Osteoblast (primary cell): Measurements from ENCODE around the gene ETS2. TPM values are rescaled to one million over a fixed set of nuclear protein-coding genes. Genes with fewer than 3 reads are reported as not detected.

Source experiments
- DNase-seq: peaks from one replicate; pipeline ENCODE4 v3.0.0; 2011; ENCODE audit warnings: low spot score, mixed read lengths; ENCODE audit not compliant: insufficient read length; ENCODE audit errors: missing footprints
- H2AFZ ChIP-seq: 2 replicates; pipeline ENCODE4 v1.6.0; 2011; ENCODE audit warnings: mild to moderate bottlenecking, low read length
- H3K27ac ChIP-seq: 2 replicates; pipeline ENCODE4 v1.5.1; 2011; ENCODE audit warnings: mild to moderate bottlenecking, low read depth, low read length, moderate library complexity
- H3K27me3 ChIP-seq: 2 replicates; pipeline ENCODE4 v1.6.0; 2012; ENCODE audit warnings: mild to moderate bottlenecking, control low read depth, inconsistent platforms, low read length, moderate library complexity; ENCODE audit not compliant: insufficient read depth
- H3K36me3 ChIP-seq: 2 replicates; pipeline ENCODE4 v1.5.1; 2011; ENCODE audit warnings: mild to moderate bottlenecking, low read length, control low read depth, moderate library complexity; ENCODE audit not compliant: insufficient read depth
- H3K4me1 ChIP-seq: 2 replicates; pipeline ENCODE4 v1.5.1; 2011; ENCODE audit warnings: mild to moderate bottlenecking, low read length, control low read depth, moderate library complexity; ENCODE audit not compliant: insufficient read depth
- H3K4me2 ChIP-seq: 2 replicates; pipeline ENCODE4 v1.6.0; 2011; ENCODE audit warnings: mild to moderate bottlenecking, low read length; ENCODE audit not compliant: insufficient read depth
- H3K4me3 ChIP-seq: fragments of 200-600 bp; sonication (generic); 3 replicates; pipeline ENCODE4 v1.5.1; 2012; ENCODE audit warnings: mild to moderate bottlenecking, low read length, inconsistent platforms; ENCODE audit not compliant: insufficient read depth
- H3K79me2 ChIP-seq: 2 replicates; pipeline ENCODE4 v1.6.0; 2012; ENCODE audit warnings: mild to moderate bottlenecking, low read length, control low read depth, inconsistent platforms; ENCODE audit not compliant: insufficient read depth
- H3K9me3 ChIP-seq: 2 replicates; pipeline ENCODE4 v1.5.1; 2011; ENCODE audit warnings: low read depth, low read length, control low read depth
- H4K20me1 ChIP-seq: 2 replicates; pipeline ENCODE4 v1.6.0; 2012; ENCODE audit warnings: mild to moderate bottlenecking, low read length, control low read depth; ENCODE audit not compliant: insufficient read depth
- total RNA-seq: library from RNA; depleted of rRNA; stranded (reverse); fragments of >200 nt; gene quantifications from 2 replicates; pipeline ENCODE4 v1.2.3, GENCODE V29; 2012
- TF ChIP-seq, protein P1 (sequence below): IDR thresholded peaks from 2 replicates; pipeline ENCODE4 v1.5.1; 2011; ENCODE audit warnings: mild to moderate bottlenecking, low read depth, low read length, moderate library complexity; ENCODE audit errors: extremely low read depth

The ETS2 gene
- total RNA-seq, 1 donor: 4.0 TPM

DNA sequence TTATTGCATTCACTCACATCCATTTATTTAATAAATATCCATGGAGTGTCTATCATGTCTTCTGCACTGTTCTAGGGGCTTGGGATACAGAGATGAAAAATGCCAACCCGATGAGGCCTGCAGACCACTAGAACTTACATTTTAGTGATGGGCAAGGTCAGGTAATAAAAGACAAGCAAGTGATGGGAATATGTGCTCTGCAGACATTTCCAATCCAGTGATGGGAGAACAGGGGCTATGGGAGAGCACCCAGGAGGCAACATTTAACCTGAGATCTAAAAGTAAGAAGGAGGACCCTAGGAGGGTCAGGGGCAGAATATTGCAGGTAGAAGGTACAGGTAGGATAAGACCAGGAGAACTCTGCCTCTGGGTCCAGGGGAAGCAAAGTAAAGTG lies 53.1 kb downstream of the ETS2 start:
- Histone ChIP-seq H3K9me3 (no peaks in the 10 kb centered on the region), H4K20me1 (no peaks in the 10 kb centered on the region), H3K27me3 (no peaks in the 10 kb centered on the region), H3K27ac (no peak overlapping the region), H3K36me3 (no peaks in the 10 kb centered on the region), H3K4me3 (no peak overlapping the region), H3K4me1 (peaks cover 3% of the 10 kb centered on the region), H3K79me2 (no peaks in the 10 kb centered on the region), H3K4me2 (no peak overlapping the region), H2AFZ (no peak overlapping the region)
- DNase-seq: no peak
- TF ChIP-seq, protein P1, sequence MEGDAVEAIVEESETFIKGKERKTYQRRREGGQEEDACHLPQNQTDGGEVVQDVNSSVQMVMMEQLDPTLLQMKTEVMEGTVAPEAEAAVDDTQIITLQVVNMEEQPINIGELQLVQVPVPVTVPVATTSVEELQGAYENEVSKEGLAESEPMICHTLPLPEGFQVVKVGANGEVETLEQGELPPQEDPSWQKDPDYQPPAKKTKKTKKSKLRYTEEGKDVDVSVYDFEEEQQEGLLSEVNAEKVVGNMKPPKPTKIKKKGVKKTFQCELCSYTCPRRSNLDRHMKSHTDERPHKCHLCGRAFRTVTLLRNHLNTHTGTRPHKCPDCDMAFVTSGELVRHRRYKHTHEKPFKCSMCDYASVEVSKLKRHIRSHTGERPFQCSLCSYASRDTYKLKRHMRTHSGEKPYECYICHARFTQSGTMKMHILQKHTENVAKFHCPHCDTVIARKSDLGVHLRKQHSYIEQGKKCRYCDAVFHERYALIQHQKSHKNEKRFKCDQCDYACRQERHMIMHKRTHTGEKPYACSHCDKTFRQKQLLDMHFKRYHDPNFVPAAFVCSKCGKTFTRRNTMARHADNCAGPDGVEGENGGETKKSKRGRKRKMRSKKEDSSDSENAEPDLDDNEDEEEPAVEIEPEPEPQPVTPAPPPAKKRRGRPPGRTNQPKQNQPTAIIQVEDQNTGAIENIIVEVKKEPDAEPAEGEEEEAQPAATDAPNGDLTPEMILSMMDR: no peak

DNA sequence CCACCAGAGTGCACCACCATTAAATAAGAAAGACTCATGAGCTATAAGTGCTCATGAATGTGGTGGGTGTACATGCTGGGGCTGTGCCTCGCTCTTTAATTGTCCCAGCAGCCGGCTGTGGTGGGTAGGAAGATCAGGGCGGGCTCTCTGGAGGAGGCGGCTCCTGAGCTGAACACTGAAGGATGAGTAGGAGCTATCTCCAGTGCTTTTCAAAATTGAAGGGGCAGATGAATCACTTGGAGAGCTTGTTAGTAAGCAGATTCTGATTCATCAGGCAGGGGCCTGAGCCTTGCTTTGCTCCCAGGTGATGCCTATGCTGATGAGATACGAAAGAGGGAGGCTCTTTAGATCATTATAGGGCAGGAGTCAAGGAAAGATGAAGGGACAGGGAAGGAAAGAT lies 54.1 kb downstream of the ETS2 start:
- DNase-seq: no peak
- Histone ChIP-seq H3K9me3 (no peaks in the 10 kb centered on the region), H3K27ac (no peak overlapping the region)

DNA sequence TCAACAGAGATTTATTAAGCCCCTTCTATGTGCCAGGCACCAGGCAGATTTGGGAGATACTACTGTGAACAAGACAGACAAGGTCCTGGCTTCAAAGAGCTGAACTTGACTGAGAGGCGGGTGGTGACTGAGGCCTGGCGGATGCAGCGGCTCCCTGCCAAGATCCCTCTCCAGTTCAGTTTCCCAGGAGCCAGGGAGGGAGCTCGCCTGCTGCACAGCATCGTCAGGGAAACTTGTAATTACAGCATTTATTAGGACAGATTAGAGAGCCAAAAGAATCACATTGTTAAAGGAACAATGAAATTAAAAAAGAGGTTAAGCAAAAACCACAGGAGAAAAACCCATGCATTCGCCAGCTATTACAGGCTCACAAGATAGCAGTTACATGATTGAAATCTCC lies 55.3 kb downstream of the ETS2 start:
- no peak overlapping the region for H3K4me2 ChIP-seq
- TF ChIP-seq, protein P1: no peak
- H3K4me1 ChIP-seq: no peaks in the 10 kb centered on the region
- H3K27ac ChIP-seq: no peak overlapping the region
- H3K79me2 ChIP-seq: no peaks in the 10 kb centered on the region
- no peaks in the 10 kb centered on the region for H4K20me1 ChIP-seq
- peaks cover 10% of the 10 kb centered on the region for H3K27me3 ChIP-seq
- no peaks in the 10 kb centered on the region for H3K9me3 ChIP-seq
- H2AFZ ChIP-seq: no peak overlapping the region
- no peaks in the 10 kb centered on the region for H3K36me3 ChIP-seq
- H3K4me3 ChIP-seq: no peak overlapping the region
- DNase-seq: no peak

More for the DNA sequence above, 54.1 kb downstream of the ETS2 start:
- H3K4me3 ChIP-seq: no peak overlapping the region
- no peaks in the 10 kb centered on the region for H3K36me3 ChIP-seq
- no peak overlapping the region for H2AFZ ChIP-seq
- H4K20me1 ChIP-seq: no peaks in the 10 kb centered on the region
- no peaks in the 10 kb centered on the region for H3K4me1 ChIP-seq
- peaks cover 6% of the 10 kb centered on the region for H3K27me3 ChIP-seq
- H3K79me2 ChIP-seq: no peaks in the 10 kb centered on the region
- TF ChIP-seq, protein P1: no peak
- no peak overlapping the region for H3K4me2 ChIP-seq

DNA sequence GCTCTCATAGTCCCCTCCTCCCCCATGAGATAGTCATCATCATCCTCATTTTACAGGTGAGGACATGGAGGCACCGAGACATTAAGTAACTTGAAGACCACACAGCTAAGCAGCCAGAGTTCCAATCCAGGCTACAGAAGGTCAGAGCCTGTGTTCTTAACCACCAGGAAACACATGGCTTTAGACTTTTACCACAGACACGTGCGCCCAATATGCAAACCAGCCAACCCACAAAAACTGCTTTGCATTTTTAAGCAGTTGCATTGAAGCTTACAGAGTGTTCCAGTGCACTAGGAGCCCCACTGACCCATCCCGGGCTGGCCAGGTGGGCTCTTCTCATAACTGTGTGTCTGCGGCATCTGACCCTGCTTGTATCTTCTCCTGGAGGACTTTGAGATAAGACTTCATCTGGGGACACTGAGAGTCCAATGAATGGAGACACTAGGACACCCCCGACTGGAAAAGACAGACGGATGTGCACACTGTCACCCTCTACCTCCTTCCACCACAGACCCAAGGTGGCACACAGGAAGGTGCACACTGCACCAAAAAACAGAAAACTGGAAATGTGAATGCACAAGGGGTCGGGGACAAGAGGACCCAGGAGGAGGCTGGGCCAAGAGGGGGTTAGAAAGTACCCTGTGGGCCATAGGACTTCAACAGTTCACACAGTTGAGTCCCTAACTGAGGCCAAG lies 56.4 kb downstream of the ETS2 start:
- TF ChIP-seq, protein P1: no peak
- Histone ChIP-seq H3K36me3 (no peaks in the 10 kb centered on the region), H3K4me1 (no peaks in the 10 kb centered on the region), H4K20me1 (no peaks in the 10 kb centered on the region), H3K4me2 (no peak overlapping the region), H3K27me3 (peaks cover 13% of the 10 kb centered on the region), H3K27ac (no peak overlapping the region), H3K79me2 (no peaks in the 10 kb centered on the region), H3K4me3 (no peak overlapping the region), H2AFZ (no peak overlapping the region), H3K9me3 (no peaks in the 10 kb centered on the region)
- DNase-seq: no peak
